ENCODE measurements around the gene FRYL.
A peak's percentile ranks its signal among the peaks of the same experiment; 100 is the strongest.

DNA sequence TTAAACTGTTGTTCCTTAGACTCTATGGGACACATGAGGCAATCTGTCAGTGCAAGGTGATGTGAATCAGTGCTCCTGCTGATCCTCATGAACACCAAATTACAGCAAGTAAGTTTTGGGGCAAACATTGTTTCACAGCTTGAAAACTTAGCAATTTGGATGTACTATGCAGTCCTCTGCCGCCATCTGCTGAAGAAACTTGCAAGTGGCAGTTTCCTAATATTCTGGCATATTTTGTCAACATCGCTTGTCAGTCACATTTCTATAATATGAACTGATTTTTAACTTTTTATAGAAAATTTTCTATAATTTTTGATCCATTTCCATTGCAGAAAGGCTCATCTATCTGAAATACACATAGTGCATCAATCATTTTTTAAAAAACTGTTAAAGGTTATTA is 233.7 kb downstream of the FRYL start:
- TF ChIP-seq ZNF776 (CRISPR knock-in tag; IDR thresholded peaks at IDR 0.05): no peak
- no peak for TF ChIP-seq ZNF841 (CRISPR knock-in tag; IDR thresholded peaks at IDR 0.05; ENCODE audit: borderline replicate concordance)
- TF ChIP-seq TARDBP (CRISPR knock-in tag; IDR thresholded peaks at IDR 0.05): no peak
- TF ChIP-seq EP300 (IDR thresholded peaks at IDR 0.05; ENCODE audit: low read depth in 2 of 2, low read length in 2 of 2): no peak
- TF ChIP-seq EP300 (CRISPR knock-in tag; IDR thresholded peaks at IDR 0.05; ENCODE audit: borderline replicate concordance): no peak
- no peak for TF ChIP-seq EZH2 (conservative IDR thresholded peaks at IDR 0.05; ENCODE audit: low read depth, low read length)
- no peak for TF ChIP-seq KAT8 (CRISPR knock-in tag; IDR thresholded peaks at IDR 0.05)
- no peak for TF ChIP-seq POLR2A (IDR thresholded peaks at IDR 0.05; ENCODE audit: insufficient read depth in 1 of 2, low read depth in 2 of 2, low read length in 2 of 2)
- TF ChIP-seq, protein P1, sequence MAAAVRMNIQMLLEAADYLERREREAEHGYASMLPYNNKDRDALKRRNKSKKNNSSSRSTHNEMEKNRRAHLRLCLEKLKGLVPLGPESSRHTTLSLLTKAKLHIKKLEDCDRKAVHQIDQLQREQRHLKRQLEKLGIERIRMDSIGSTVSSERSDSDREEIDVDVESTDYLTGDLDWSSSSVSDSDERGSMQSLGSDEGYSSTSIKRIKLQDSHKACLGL (CRISPR knock-in tag; IDR thresholded peaks at IDR 0.05): no peak
- TF ChIP-seq RFX5 (IDR thresholded peaks at IDR 0.05; ENCODE audit: low read depth, low read length): no peak
- TF ChIP-seq, protein P2, sequence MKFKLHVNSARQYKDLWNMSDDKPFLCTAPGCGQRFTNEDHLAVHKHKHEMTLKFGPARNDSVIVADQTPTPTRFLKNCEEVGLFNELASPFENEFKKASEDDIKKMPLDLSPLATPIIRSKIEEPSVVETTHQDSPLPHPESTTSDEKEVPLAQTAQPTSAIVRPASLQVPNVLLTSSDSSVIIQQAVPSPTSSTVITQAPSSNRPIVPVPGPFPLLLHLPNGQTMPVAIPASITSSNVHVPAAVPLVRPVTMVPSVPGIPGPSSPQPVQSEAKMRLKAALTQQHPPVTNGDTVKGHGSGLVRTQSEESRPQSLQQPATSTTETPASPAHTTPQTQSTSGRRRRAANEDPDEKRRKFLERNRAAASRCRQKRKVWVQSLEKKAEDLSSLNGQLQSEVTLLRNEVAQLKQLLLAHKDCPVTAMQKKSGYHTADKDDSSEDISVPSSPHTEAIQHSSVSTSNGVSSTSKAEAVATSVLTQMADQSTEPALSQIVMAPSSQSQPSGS (CRISPR knock-in tag; IDR thresholded peaks at IDR 0.05): no peak
- TF ChIP-seq SETDB1 (CRISPR knock-in tag; IDR thresholded peaks at IDR 0.05; ENCODE audit: borderline replicate concordance): no peak
- no peak for TF ChIP-seq MZF1 (CRISPR knock-in tag; IDR thresholded peaks at IDR 0.05; ENCODE audit: borderline replicate concordance)
- no peak for TF ChIP-seq TBP (CRISPR knock-in tag; IDR thresholded peaks at IDR 0.05)
- TF ChIP-seq, protein P3, sequence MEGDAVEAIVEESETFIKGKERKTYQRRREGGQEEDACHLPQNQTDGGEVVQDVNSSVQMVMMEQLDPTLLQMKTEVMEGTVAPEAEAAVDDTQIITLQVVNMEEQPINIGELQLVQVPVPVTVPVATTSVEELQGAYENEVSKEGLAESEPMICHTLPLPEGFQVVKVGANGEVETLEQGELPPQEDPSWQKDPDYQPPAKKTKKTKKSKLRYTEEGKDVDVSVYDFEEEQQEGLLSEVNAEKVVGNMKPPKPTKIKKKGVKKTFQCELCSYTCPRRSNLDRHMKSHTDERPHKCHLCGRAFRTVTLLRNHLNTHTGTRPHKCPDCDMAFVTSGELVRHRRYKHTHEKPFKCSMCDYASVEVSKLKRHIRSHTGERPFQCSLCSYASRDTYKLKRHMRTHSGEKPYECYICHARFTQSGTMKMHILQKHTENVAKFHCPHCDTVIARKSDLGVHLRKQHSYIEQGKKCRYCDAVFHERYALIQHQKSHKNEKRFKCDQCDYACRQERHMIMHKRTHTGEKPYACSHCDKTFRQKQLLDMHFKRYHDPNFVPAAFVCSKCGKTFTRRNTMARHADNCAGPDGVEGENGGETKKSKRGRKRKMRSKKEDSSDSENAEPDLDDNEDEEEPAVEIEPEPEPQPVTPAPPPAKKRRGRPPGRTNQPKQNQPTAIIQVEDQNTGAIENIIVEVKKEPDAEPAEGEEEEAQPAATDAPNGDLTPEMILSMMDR (CRISPR knock-in tag; IDR thresholded peaks at IDR 0.05): peak; percentile 75

Measured in HepG2 (cell line).